ENCODE results near the gene GP9.

GRCh38 chr3:129040039-129040336, 20.6 kb upstream of the GP9 start:
- TF ChIP-seq EP300 (IDR thresholded peaks at IDR 0.05) (no peak), POLR2A (IDR thresholded peaks at IDR 0.05) (no peak), CTCF (IDR thresholded peaks at IDR 0.05) (no peak)
